Glutamatergic neuron (in vitro differentiated cells): ENCODE results near the gene GNB5. TPM values are rescaled to one million over a fixed set of nuclear protein-coding genes. Genes with fewer than 3 reads are reported as not detected.
"Not testable (repeated sequence)": the region's sequence is repeated elsewhere in the genome, so short reads cannot be mapped to it uniquely, and the experiment has no call there.

ENCODE experiments used
- DNase-seq: peaks from one replicate; pipeline ENCODE4 v3.0.0; 2022
- H3K27ac Mint-ChIP-seq: one replicate; pipeline ENCODE4 v1.8.0; 2020; ENCODE audit warnings: mild to moderate bottlenecking, mixed read lengths, inconsistent platforms; ENCODE audit not compliant: unreplicated experiment
- H3K27me3 Mint-ChIP-seq: one replicate; pipeline ENCODE4 v1.8.0; 2020; ENCODE audit warnings: mild to moderate bottlenecking, moderate library complexity, mixed read lengths, inconsistent platforms; ENCODE audit not compliant: unreplicated experiment
- H3K36me3 Mint-ChIP-seq: one replicate; pipeline ENCODE4 v1.8.0; 2020; ENCODE audit warnings: mild to moderate bottlenecking, mixed read lengths, inconsistent platforms; ENCODE audit not compliant: unreplicated experiment
- H3K4me1 Mint-ChIP-seq: one replicate; pipeline ENCODE4 v1.8.0; 2020; ENCODE audit warnings: mild to moderate bottlenecking, low read depth, mixed read lengths, inconsistent platforms; ENCODE audit not compliant: unreplicated experiment
- H3K4me3 Mint-ChIP-seq: one replicate; pipeline ENCODE4 v1.8.0; 2020; ENCODE audit warnings: mild to moderate bottlenecking, mixed read lengths, inconsistent platforms; ENCODE audit not compliant: unreplicated experiment
- H3K9me3 Mint-ChIP-seq: one replicate; pipeline ENCODE4 v1.8.0; 2020; ENCODE audit warnings: mild to moderate bottlenecking, moderate library complexity, mixed read lengths, inconsistent platforms; ENCODE audit not compliant: unreplicated experiment
- CTCF ChIP-seq: fragments of 200-600 bp; sonication (generic); IDR thresholded peaks from one replicate; pipeline ENCODE4 v1.5.0; 2021; ENCODE audit not compliant: partially characterized antibody, unreplicated experiment
- total RNA-seq: library from RNA; stranded (reverse); fragmentation: NEBNext Ultra II Directional; extraction: Animal tissue kit (Norgen Biotek cat#: 25700); gene quantifications from one replicate; pipeline ENCODE4 v1.2.1, GENCODE V29; 2021; ENCODE audit not compliant: unreplicated experiment

GNB5 gene
- total RNA-seq, 1 donor from 2014 or later: 28.4 TPM

GRCh38 chr15:52178765-52179164 lies 12.4 kb downstream of the GNB5 start:
- H3K27ac Mint-ChIP-seq: peak overlapping the region; percentile 89
- no peak for TF ChIP-seq CTCF
- H3K4me3 Mint-ChIP-seq: peak overlapping the region; percentile 97
- no peak for DNase-seq
- peaks cover 2% of the 10 kb centered on the region for H3K4me1 Mint-ChIP-seq
- peaks cover 5% of the 10 kb centered on the region for H3K27me3 Mint-ChIP-seq
- H3K9me3 Mint-ChIP-seq: peaks cover 3% of the 10 kb centered on the region
- H3K36me3 Mint-ChIP-seq: no peaks in the 10 kb centered on the region

- Mint-ChIP-seq H3K4me1 (no peaks in the 10 kb centered on the region), H3K27me3 (peaks cover 8% of the 10 kb centered on the region), H3K27ac (no peak overlapping the region), H3K36me3 (peaks cover 6% of the 10 kb centered on the region), H3K4me3 (no peak overlapping the region), H3K9me3 (peaks cover 4% of the 10 kb centered on the region)
- no peak for TF ChIP-seq CTCF
- DNase-seq: no peak
Measured at GRCh38 chr15:52172869-52173268, 18.3 kb downstream of the GNB5 start.

- Mint-ChIP-seq H3K9me3 (peaks cover 4% of the 10 kb centered on the region), H3K4me1 (no peaks in the 10 kb centered on the region), H3K27me3 (peaks cover 8% of the 10 kb centered on the region), H3K27ac (no peak overlapping the region), H3K36me3 (peaks cover 6% of the 10 kb centered on the region), H3K4me3 (no peak overlapping the region)
- no peak for DNase-seq
- no peak for TF ChIP-seq CTCF
Measured at GRCh38 chr15:52171807-52172206, 19.4 kb downstream of the GNB5 start.

- Mint-ChIP-seq H3K9me3 (peaks cover 4% of the 10 kb centered on the region), H3K27ac (no peak overlapping the region), H3K4me3 (no peak overlapping the region), H3K4me1 (no peaks in the 10 kb centered on the region), H3K36me3 (peaks cover 6% of the 10 kb centered on the region), H3K27me3 (peaks cover 8% of the 10 kb centered on the region)
- no peak for TF ChIP-seq CTCF
- no peak for DNase-seq
Measured at GRCh38 chr15:52171386-52171785, 19.8 kb downstream of the GNB5 start.

GRCh38 chr15:52170199-52170598 lies 21.0 kb downstream of the GNB5 start:
- not testable (repeated sequence) for H3K4me1 Mint-ChIP-seq, H3K9me3 Mint-ChIP-seq, H3K27ac Mint-ChIP-seq, DNase-seq, H3K36me3 Mint-ChIP-seq, H3K27me3 Mint-ChIP-seq, H3K4me3 Mint-ChIP-seq

- not testable (repeated sequence) for H3K4me3 Mint-ChIP-seq, H3K36me3 Mint-ChIP-seq, H3K9me3 Mint-ChIP-seq, H3K4me1 Mint-ChIP-seq, H3K27me3 Mint-ChIP-seq, H3K27ac Mint-ChIP-seq, DNase-seq
Measured at GRCh38 chr15:52165494-52166131, 25.6 kb downstream of the GNB5 start.
